HepG2 (cell line): ENCODE results near the gene ZC3H14. TPM values are rescaled to one million over a fixed set of nuclear protein-coding genes. Genes with fewer than 3 reads are reported as not detected.

Source experiments
- ATF7 ChIP-seq, 2 experiments: fragments of 450-650 bp in 1 of 2; sonication (generic) in 1 of 2; formaldehyde crosslinking in 1 of 2; IDR thresholded peaks; 2 replicates each; pipeline versions ENCODE4 v1.4.0 to v1.6.1; 2016 to 2020; ENCODE audit warnings: antibody characterized with exemption in 1 of 2, mild to moderate bottlenecking in 1 of 2, missing genetic modification reagents in 1 of 2
- KLF15 ChIP-seq: sonication (generic); formaldehyde crosslinking; IDR thresholded peaks from 2 replicates; pipeline ENCODE4 v1.8.1; 2023; ENCODE audit warnings: borderline replicate concordance, mild to moderate bottlenecking, inconsistent platforms, missing genetic modification reagents, mixed read lengths
- MYC ChIP-seq: sonication (generic); formaldehyde crosslinking; IDR thresholded peaks from 2 replicates; pipeline ENCODE4 v1.9.0; 2021; ENCODE audit warnings: missing genetic modification reagents, borderline replicate concordance
- NFATC3 ChIP-seq: sonication (generic); formaldehyde crosslinking; IDR thresholded peaks from 2 replicates; pipeline ENCODE4 v1.5.1; 2020; ENCODE audit warnings: mild to moderate bottlenecking, missing genetic modification reagents
- TCF12 ChIP-seq, 2 experiments: fragments of 450-650 bp in 1 of 2; sonication (generic) in 1 of 2; formaldehyde crosslinking in 1 of 2; IDR thresholded peaks; 2 replicates each; pipeline versions ENCODE4 v1.6.1 to v1.8.0; 2017 to 2022; ENCODE audit warnings: antibody characterized with exemption in 1 of 2, mild to moderate bottlenecking in 1 of 2, missing genetic modification reagents in 1 of 2, moderate library complexity in 1 of 2
- U2AF2 ChIP-seq: fragments of 200-400 bp; formaldehyde crosslinking; IDR thresholded peaks from 2 replicates; pipeline ENCODE4 v1.6.1; 2017; ENCODE audit warnings: low read depth, mild to moderate bottlenecking, low read length
- ZFAT ChIP-seq: sonication (generic); formaldehyde crosslinking; conservative IDR thresholded peaks from 2 replicates; pipeline ENCODE4 v1.8.1; 2023; ENCODE audit warnings: missing genetic modification reagents, inconsistent platforms
- ZZZ3 ChIP-seq: sonication (generic); formaldehyde crosslinking; IDR thresholded peaks from 2 replicates; pipeline ENCODE4 v1.4.0; 2020; ENCODE audit warnings: missing genetic modification reagents, mild to moderate bottlenecking, borderline replicate concordance
- polyA plus RNA-seq, 8 experiments: library from polyadenylated mRNA; depleted of rRNA in 3 of 8; stranded (reverse) in 7 of 8; unstranded in 1 of 8; fragments of >200 nt; fragmentation: Illumina TruSeq in 4 of 8; extraction: Trizol in 4 of 8; gene quantifications; 2 replicates each; pipeline versions ENCODE4 v1.2.1 to v1.2.3, GENCODE V29; 2011 to 2016; ENCODE audit warnings: low read depth in 4 of 8, missing spikeins in 1 of 8, mixed read lengths in 1 of 8; ENCODE audit not compliant: insufficient read depth in 1 of 8
- total RNA-seq, 5 experiments: library from RNA; depleted of rRNA; stranded (reverse); fragments of >200 nt; fragmentation: Illumina TruSeq; extraction: Trizol; gene quantifications; 2 replicates each; pipeline ENCODE4 v1.2.3, GENCODE V29; 2016; ENCODE audit warnings: low read depth in 1 of 5
- TF ChIP-seq, protein P1 (sequence below): sonication (generic); formaldehyde crosslinking; IDR thresholded peaks from 2 replicates; pipeline ENCODE4 v1.4.0; 2020; ENCODE audit warnings: missing genetic modification reagents, borderline replicate concordance

ZC3H14 gene
- total and polyA plus RNA-seq, 2 of the 13 experiments (the other 11 are each of a cell fraction or from before 2014, with no cell fraction given) = 65.1 to 67.5 TPM

- TF ChIP-seq, protein P1, sequence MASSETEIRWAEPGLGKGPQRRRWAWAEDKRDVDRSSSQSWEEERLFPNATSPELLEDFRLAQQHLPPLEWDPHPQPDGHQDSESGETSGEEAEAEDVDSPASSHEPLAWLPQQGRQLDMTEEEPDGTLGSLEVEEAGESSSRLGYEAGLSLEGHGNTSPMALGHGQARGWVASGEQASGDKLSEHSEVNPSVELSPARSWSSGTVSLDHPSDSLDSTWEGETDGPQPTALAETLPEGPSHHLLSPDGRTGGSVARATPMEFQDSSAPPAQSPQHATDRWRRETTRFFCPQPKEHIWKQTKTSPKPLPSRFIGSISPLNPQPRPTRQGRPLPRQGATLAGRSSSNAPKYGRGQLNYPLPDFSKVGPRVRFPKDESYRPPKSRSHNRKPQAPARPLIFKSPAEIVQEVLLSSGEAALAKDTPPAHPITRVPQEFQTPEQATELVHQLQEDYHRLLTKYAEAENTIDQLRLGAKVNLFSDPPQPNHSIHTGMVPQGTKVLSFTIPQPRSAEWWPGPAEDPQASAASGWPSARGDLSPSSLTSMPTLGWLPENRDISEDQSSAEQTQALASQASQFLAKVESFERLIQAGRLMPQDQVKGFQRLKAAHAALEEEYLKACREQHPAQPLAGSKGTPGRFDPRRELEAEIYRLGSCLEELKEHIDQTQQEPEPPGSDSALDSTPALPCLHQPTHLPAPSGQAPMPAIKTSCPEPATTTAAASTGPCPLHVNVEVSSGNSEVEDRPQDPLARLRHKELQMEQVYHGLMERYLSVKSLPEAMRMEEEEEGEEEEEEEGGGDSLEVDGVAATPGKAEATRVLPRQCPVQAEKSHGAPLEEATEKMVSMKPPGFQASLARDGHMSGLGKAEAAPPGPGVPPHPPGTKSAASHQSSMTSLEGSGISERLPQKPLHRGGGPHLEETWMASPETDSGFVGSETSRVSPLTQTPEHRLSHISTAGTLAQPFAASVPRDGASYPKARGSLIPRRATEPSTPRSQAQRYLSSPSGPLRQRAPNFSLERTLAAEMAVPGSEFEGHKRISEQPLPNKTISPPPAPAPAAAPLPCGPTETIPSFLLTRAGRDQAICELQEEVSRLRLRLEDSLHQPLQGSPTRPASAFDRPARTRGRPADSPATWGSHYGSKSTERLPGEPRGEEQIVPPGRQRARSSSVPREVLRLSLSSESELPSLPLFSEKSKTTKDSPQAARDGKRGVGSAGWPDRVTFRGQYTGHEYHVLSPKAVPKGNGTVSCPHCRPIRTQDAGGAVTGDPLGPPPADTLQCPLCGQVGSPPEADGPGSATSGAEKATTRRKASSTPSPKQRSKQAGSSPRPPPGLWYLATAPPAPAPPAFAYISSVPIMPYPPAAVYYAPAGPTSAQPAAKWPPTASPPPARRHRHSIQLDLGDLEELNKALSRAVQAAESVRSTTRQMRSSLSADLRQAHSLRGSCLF = no peak
- TF ChIP-seq ATF7 (IDR thresholded peaks at IDR 0.05) (peak; percentile 55; the same call in 1 of the 2 replicates), ATF7 (CRISPR knock-in tag; IDR thresholded peaks at IDR 0.05) (no peak), TCF12 (IDR thresholded peaks at IDR 0.05) (no peak), TCF12 (CRISPR knock-in tag; IDR thresholded peaks at IDR 0.05) (no peak), NFATC3 (CRISPR knock-in tag) (no peak), MYC (CRISPR knock-in tag) (no peak), ZZZ3 (CRISPR knock-in tag) (no peak), KLF15 (no peak), U2AF2 (no peak), ZFAT (CRISPR knock-in tag) (no peak)
These were observed 41.0 kb upstream of the ZC3H14 start (continued) for GRCh38 chr14:88521818-88522217.
